ENCODE results near the gene FAM184B.

- no peak for TF ChIP-seq CTCF (conservative IDR thresholded peaks at IDR 0.05; ENCODE audit: low read length)
- no peak for TF ChIP-seq EZH2phosphoT487 (IDR thresholded peaks at IDR 0.05; ENCODE audit: borderline replicate concordance)
Measured at GRCh38 chr4:17633600-17633999, 147.8 kb downstream of the FAM184B start.
